Mesendoderm (in vitro differentiated cells): ENCODE measurements around the gene IL24.

Experiments used
- DNase-seq: peaks from one replicate; pipeline ENCODE4 v3.0.0; 2013
- H2AK5ac ChIP-seq: 2 replicates; pipeline ENCODE4 v1.6.1; 2013; ENCODE audit warnings: low read length, inconsistent platforms
- H2BK120ac ChIP-seq: 2 replicates; pipeline ENCODE4 v1.6.1; 2013; ENCODE audit warnings: low read depth, mild to moderate bottlenecking, low read length, moderate library complexity, mixed read lengths
- H2BK15ac ChIP-seq: replicated peaks from 2 replicates; pipeline ENCODE4 v1.6.1; 2013; ENCODE audit warnings: low read depth, mild to moderate bottlenecking, moderate library complexity
- H2BK5ac ChIP-seq: 2 replicates; pipeline ENCODE4 v1.6.1; 2013; ENCODE audit warnings: low read length, inconsistent platforms
- H3K18ac ChIP-seq: 2 replicates; pipeline ENCODE4 v1.6.1; 2013; ENCODE audit warnings: mild to moderate bottlenecking, low read length, mixed read lengths
- H3K23ac ChIP-seq: one replicate; pipeline ENCODE4 v1.6.1; 2013; ENCODE audit warnings: low read length
- H3K27ac ChIP-seq: 2 replicates; pipeline ENCODE4 v1.5.1; 2013; ENCODE audit warnings: low read depth, mild to moderate bottlenecking, inconsistent platforms, low read length, moderate library complexity
- H3K27me3 ChIP-seq: 2 replicates; pipeline ENCODE4 v1.6.1; 2013; ENCODE audit warnings: low read length, control low read depth, mild to moderate bottlenecking, inconsistent platforms; ENCODE audit not compliant: insufficient read depth, poor library complexity
- H3K36me3 ChIP-seq: 2 replicates; pipeline ENCODE4 v1.6.1; 2013; ENCODE audit warnings: low read length, inconsistent platforms; ENCODE audit not compliant: control insufficient read depth, insufficient read depth
- H3K4ac ChIP-seq: one replicate; pipeline ENCODE4 v1.6.1; 2013; ENCODE audit warnings: low read depth, mild to moderate bottlenecking, low read length, moderate library complexity
- H3K4me1 ChIP-seq: 2 replicates; pipeline ENCODE4 v1.6.1; 2013; ENCODE audit warnings: low read depth, low read length, inconsistent platforms; ENCODE audit not compliant: control insufficient read depth
- H3K4me2 ChIP-seq: 2 replicates; pipeline ENCODE4 v1.6.1; 2013; ENCODE audit warnings: low read length
- H3K4me3 ChIP-seq: 2 replicates; pipeline ENCODE4 v1.5.1; 2013; ENCODE audit warnings: mild to moderate bottlenecking, low read length
- H3K56ac ChIP-seq: one replicate; pipeline ENCODE4 v1.6.1; 2013; ENCODE audit warnings: low read length
- H3K79me1 ChIP-seq: 2 replicates; pipeline ENCODE4 v1.6.1; 2013; ENCODE audit warnings: low read length, inconsistent platforms
- H3K79me2 ChIP-seq: 2 replicates; pipeline ENCODE4 v1.6.1; 2013; ENCODE audit warnings: mild to moderate bottlenecking, low read length; ENCODE audit not compliant: control insufficient read depth, insufficient read depth
- H3K9ac ChIP-seq: 2 replicates; pipeline ENCODE4 v1.6.1; 2013; ENCODE audit warnings: low read length, inconsistent platforms
- H4K5ac ChIP-seq: one replicate; pipeline ENCODE4 v1.6.1; 2013; ENCODE audit warnings: low read length
- H4K8ac ChIP-seq: one replicate; pipeline ENCODE4 v1.6.1; 2013; ENCODE audit warnings: low read depth, mild to moderate bottlenecking, control low read depth, low read length, moderate library complexity
- WGBS: extraction: QIAGEN DNeasy Blood & Tissue Kit; methylation state at CpG from one replicate; pipeline ENCODE4 v1.1.7; 2013; ENCODE audit warnings: low lambda C conversion rate, missing lambda C conversion rate; ENCODE audit not compliant: insufficient coverage; ENCODE audit errors: extremely low coverage; 5-methylcytosine and 5-hydroxymethylcytosine counted together

IL24 gene

DNA sequence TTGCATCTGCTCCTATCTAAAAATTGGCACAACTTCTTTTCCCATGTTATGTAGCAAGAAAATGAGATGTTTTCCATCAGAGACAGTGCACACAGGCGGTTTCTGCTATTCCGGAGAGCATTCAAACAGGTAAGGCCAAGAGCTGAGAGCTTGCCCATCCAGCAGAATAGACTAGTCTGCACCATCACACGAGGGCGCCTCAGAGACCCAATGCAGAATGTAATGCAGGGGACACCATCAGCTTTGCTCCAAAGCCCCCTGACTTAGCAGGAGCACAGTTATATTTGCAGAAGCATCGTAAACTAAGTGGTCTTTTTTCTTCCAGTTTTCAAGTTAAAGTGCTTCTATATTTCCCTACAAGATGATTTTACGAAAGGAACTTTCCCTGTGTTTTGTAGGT is 4.7 kb downstream of the IL24 start:
- no peak overlapping the region for H3K56ac ChIP-seq
- H4K5ac ChIP-seq = no peak overlapping the region
- no peak overlapping the region for H3K27ac ChIP-seq

DNA sequence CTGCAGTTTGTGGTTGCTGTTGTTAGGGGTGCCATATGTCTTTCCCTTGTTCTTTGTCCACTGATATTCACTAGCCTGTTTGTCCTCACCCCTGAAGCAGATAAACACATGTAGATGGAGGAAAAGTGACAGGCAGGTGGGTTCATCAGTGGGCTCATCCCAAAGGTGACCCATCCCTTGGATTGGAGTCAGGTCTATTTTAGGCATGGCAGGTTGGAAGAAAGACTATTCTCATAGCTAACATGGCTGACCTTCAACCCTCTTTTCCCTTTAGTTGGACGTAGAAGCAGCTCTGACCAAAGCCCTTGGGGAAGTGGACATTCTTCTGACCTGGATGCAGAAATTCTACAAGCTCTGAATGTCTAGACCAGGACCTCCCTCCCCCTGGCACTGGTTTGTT is 5.5 kb downstream of the IL24 start:
- no peaks in the 10 kb centered on the region for H3K36me3 ChIP-seq
- H4K8ac ChIP-seq = no peak overlapping the region
- H3K56ac ChIP-seq = no peak overlapping the region
- H3K27ac ChIP-seq = no peak overlapping the region
- no peaks in the 10 kb centered on the region for H3K79me2 ChIP-seq
- H3K4ac ChIP-seq = no peak overlapping the region
- no peak overlapping the region for H2BK15ac ChIP-seq
- no peak overlapping the region for H2BK120ac ChIP-seq
- H3K4me2 ChIP-seq = no peak overlapping the region
- DNase-seq = no peak
- H3K4me1 ChIP-seq = peaks cover 3% of the 10 kb centered on the region
- WGBS = no CpG with 5 or more reads among the region's 1 CpG
- no peak overlapping the region for H3K9ac ChIP-seq
- H2BK5ac ChIP-seq = no peak overlapping the region
- no peak overlapping the region for H4K5ac ChIP-seq
- H3K23ac ChIP-seq = no peak overlapping the region
- H3K27me3 ChIP-seq = no peaks in the 10 kb centered on the region
- no peak overlapping the region for H2AK5ac ChIP-seq
- no peak overlapping the region for H3K4me3 ChIP-seq
- H3K18ac ChIP-seq = no peak overlapping the region
- no peaks in the 10 kb centered on the region for H3K79me1 ChIP-seq

More for the DNA sequence above, 4.7 kb downstream of the IL24 start:
- no peak overlapping the region for H4K8ac ChIP-seq
- no peaks in the 10 kb centered on the region for H3K27me3 ChIP-seq
- WGBS = no CpG with 5 or more reads among the region's 6 CpGs
- no peaks in the 10 kb centered on the region for H3K4me1 ChIP-seq
- H3K9ac ChIP-seq = no peak overlapping the region
- no peak overlapping the region for H3K4me2 ChIP-seq
- H3K36me3 ChIP-seq = no peaks in the 10 kb centered on the region
- no peak overlapping the region for H3K4ac ChIP-seq
- no peak overlapping the region for H2BK5ac ChIP-seq
- no peaks in the 10 kb centered on the region for H3K79me1 ChIP-seq
- no peak overlapping the region for H3K4me3 ChIP-seq
- H3K79me2 ChIP-seq = no peaks in the 10 kb centered on the region
- no peak for DNase-seq
- H2BK120ac ChIP-seq = no peak overlapping the region
- no peak overlapping the region for H3K23ac ChIP-seq
- H3K18ac ChIP-seq = no peak overlapping the region
- no peak overlapping the region for H2BK15ac ChIP-seq
- H2AK5ac ChIP-seq = no peak overlapping the region

- Histone ChIP-seq H4K5ac (no peak overlapping the region), H4K8ac (no peak overlapping the region), H3K9ac (no peak overlapping the region), H3K56ac (no peak overlapping the region), H2BK15ac (no peak overlapping the region), H3K4me3 (no peak overlapping the region), H3K4ac (no peak overlapping the region), H2BK5ac (no peak overlapping the region), H2BK120ac (no peak overlapping the region), H3K18ac (no peak overlapping the region), H3K4me1 (peaks cover 3% of the 10 kb centered on the region), H3K79me2 (no peaks in the 10 kb centered on the region), H2AK5ac (no peak overlapping the region), H3K4me2 (no peak overlapping the region), H3K23ac (no peak overlapping the region), H3K27me3 (peaks cover 3% of the 10 kb centered on the region), H3K27ac (no peak overlapping the region), H3K36me3 (no peaks in the 10 kb centered on the region), H3K79me1 (no peaks in the 10 kb centered on the region)
- DNase-seq = no peak
- no CpG with 5 or more reads among the region's 2 CpGs for WGBS
Observed at GRCh38 chr1:206903687-206904086, 6.4 kb downstream of the IL24 start.

DNA sequence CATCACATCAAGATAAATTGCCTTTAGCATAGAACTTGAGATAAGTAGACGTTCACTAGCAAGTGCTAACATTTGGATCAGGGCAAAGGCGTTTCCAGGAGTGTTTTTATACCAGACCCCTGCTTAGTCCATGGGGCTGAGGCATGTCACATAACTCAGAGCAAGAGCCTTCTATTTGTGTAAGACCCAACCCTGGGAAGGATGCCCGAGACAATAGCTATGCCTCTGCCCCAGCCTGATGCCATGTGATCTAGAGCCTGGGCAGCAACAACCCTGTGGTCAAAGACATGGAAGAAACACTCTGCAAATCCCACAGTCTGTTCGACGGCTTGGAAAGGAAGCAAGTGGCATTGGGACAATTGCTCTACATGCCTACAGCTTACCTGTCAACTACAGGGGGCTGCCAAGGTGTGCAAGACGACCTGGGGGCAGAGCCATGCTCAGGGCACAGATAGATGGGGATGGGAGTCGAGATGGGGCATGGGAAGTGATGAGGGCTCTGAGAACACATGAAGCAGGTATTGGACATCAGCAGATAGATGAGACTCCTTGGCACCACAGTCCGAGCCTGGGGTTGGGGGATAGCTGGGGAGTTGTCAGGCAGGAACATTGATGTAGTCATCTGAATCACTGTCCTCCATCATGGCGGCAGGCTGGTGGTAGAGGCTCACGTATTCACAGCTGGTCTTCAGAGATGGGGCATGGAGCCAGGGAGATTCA is 7.3 kb downstream of the IL24 start:
- Histone ChIP-seq H2BK120ac (no peak overlapping the region), H3K18ac (no peak overlapping the region), H3K9ac (no peak overlapping the region), H2AK5ac (no peak overlapping the region), H3K23ac (no peak overlapping the region), H2BK5ac (no peak overlapping the region), H3K4ac (no peak overlapping the region), H3K36me3 (no peaks in the 10 kb centered on the region), H4K8ac (no peak overlapping the region), H3K4me2 (no peak overlapping the region), H3K4me3 (no peak overlapping the region), H4K5ac (no peak overlapping the region), H2BK15ac (no peak overlapping the region), H3K79me1 (no peaks in the 10 kb centered on the region), H3K79me2 (no peaks in the 10 kb centered on the region), H3K56ac (no peak overlapping the region), H3K4me1 (peaks cover 3% of the 10 kb centered on the region), H3K27ac (no peak overlapping the region), H3K27me3 (peaks cover 5% of the 10 kb centered on the region)
- no peak for DNase-seq
- no CpG with 5 or more reads among the region's 10 CpGs for WGBS

GRCh38 chr1:206905295-206906164 is 8.3 kb downstream of the IL24 start:
- WGBS = no CpG with 5 or more reads among the region's 4 CpGs
- Histone ChIP-seq H4K8ac (no peak overlapping the region), H2BK120ac (no peak overlapping the region), H3K36me3 (no peaks in the 10 kb centered on the region), H3K79me2 (no peaks in the 10 kb centered on the region), H3K23ac (no peak overlapping the region), H3K79me1 (no peaks in the 10 kb centered on the region), H4K5ac (no peak overlapping the region), H3K4me2 (no peak overlapping the region), H2BK15ac (no peak overlapping the region), H2BK5ac (no peak overlapping the region), H3K4ac (no peak overlapping the region), H2AK5ac (no peak overlapping the region), H3K4me1 (peaks cover 3% of the 10 kb centered on the region), H3K27me3 (peaks cover 5% of the 10 kb centered on the region), H3K9ac (no peak overlapping the region), H3K27ac (no peak overlapping the region), H3K56ac (no peak overlapping the region), H3K4me3 (no peak overlapping the region), H3K18ac (no peak overlapping the region)
- peak; percentile 90 for DNase-seq
